Ectodermal cell (in vitro differentiated cells): ENCODE measurements around the gene SMURF2.

Experiments
- H3K27ac ChIP-seq: 2 replicates; pipeline ENCODE4 v1.7.0; 2013; ENCODE audit warnings: mild to moderate bottlenecking, low read depth, low read length; ENCODE audit not compliant: insufficient read depth, poor library complexity, severe bottlenecking
- H3K27me3 ChIP-seq: 2 replicates; pipeline ENCODE4 v1.7.0; 2013; ENCODE audit warnings: mild to moderate bottlenecking, low read length; ENCODE audit not compliant: insufficient read depth, control insufficient read depth, poor library complexity, severe bottlenecking
- H3K36me3 ChIP-seq: one replicate; pipeline ENCODE4 v1.7.0; 2013; ENCODE audit warnings: low read length; ENCODE audit not compliant: control insufficient read depth, insufficient read depth
- H3K4me1 ChIP-seq: one replicate; pipeline ENCODE4 v1.7.0; 2013; ENCODE audit warnings: low read length; ENCODE audit not compliant: control insufficient read depth, insufficient read depth
- H3K4me3 ChIP-seq: 2 replicates; pipeline ENCODE4 v1.7.0; 2013; ENCODE audit warnings: low read depth, low read length, control low read depth; ENCODE audit not compliant: insufficient read depth
- H3K9me3 ChIP-seq: 2 replicates; pipeline ENCODE4 v1.7.0; 2013; ENCODE audit warnings: mild to moderate bottlenecking, low read length, moderate library complexity; ENCODE audit not compliant: control insufficient read depth
- WGBS, 2 experiments: methylation state at CpG; one replicate each; pipeline ENCODE4 v1.1.7; 2013; ENCODE audit warnings: missing lambda C conversion rate in 2 of 2; 5-methylcytosine and 5-hydroxymethylcytosine counted together

Gene SMURF2

GRCh38 chr17:64531955-64532371 lies 130.1 kb downstream of the SMURF2 start:
- WGBS, 2 experiments: 95% methylated on average over 5 of the region's 5 CpGs
- no peaks in the 10 kb centered on the region for H3K27me3 ChIP-seq
- H3K27ac ChIP-seq: no peak overlapping the region
- H3K4me3 ChIP-seq: no peak overlapping the region
- H3K4me1 ChIP-seq: no peaks in the 10 kb centered on the region
- no peaks in the 10 kb centered on the region for H3K9me3 ChIP-seq
- peaks cover 70% of the 10 kb centered on the region for H3K36me3 ChIP-seq

- Histone ChIP-seq H3K27me3 (no peaks in the 10 kb centered on the region), H3K4me3 (no peak overlapping the region), H3K27ac (no peak overlapping the region)
These were observed 132.9 kb downstream of the SMURF2 start for GRCh38 chr17:64529221-64529620.

GRCh38 chr17:64527914-64528313 lies 134.2 kb downstream of the SMURF2 start:
- WGBS, 2 experiments: 95 to 97% methylated on average over 2 of the region's 2 CpGs

More at GRCh38 chr17:64529221-64529620, 132.9 kb downstream of the SMURF2 start:
- H3K9me3 ChIP-seq: no peaks in the 10 kb centered on the region
- H3K4me1 ChIP-seq: no peaks in the 10 kb centered on the region
- peaks cover 73% of the 10 kb centered on the region for H3K36me3 ChIP-seq
- 93 to 98% methylated on average over 4 to 5 of the region's 5 CpGs for WGBS, 2 experiments

GRCh38 chr17:64520359-64520758 lies 141.7 kb downstream of the SMURF2 start:
- no peaks in the 10 kb centered on the region for H3K27me3 ChIP-seq
- no peaks in the 10 kb centered on the region for H3K4me1 ChIP-seq
- WGBS, 2 experiments: 93 to 95% methylated on average over 6 of the region's 6 CpGs
- no peak overlapping the region for H3K4me3 ChIP-seq
- H3K36me3 ChIP-seq: peaks cover 69% of the 10 kb centered on the region
- H3K27ac ChIP-seq: no peak overlapping the region
- no peaks in the 10 kb centered on the region for H3K9me3 ChIP-seq

More at GRCh38 chr17:64527914-64528313, 134.2 kb downstream of the SMURF2 start:
- H3K4me3 ChIP-seq: no peak overlapping the region
- H3K27ac ChIP-seq: no peak overlapping the region
- no peaks in the 10 kb centered on the region for H3K4me1 ChIP-seq
- peaks cover 72% of the 10 kb centered on the region for H3K36me3 ChIP-seq
- H3K9me3 ChIP-seq: no peaks in the 10 kb centered on the region
- H3K27me3 ChIP-seq: no peaks in the 10 kb centered on the region

GRCh38 chr17:64519601-64520000 lies 142.5 kb downstream of the SMURF2 start:
- Histone ChIP-seq H3K27ac (no peak overlapping the region), H3K4me3 (no peak overlapping the region), H3K27me3 (no peaks in the 10 kb centered on the region), H3K9me3 (no peaks in the 10 kb centered on the region), H3K36me3 (peaks cover 68% of the 10 kb centered on the region), H3K4me1 (no peaks in the 10 kb centered on the region)
- 97 to 98% methylated on average over 6 of the region's 6 CpGs for WGBS, 2 experiments

GRCh38 chr17:64515829-64516228 lies 146.3 kb downstream of the SMURF2 start:
- Histone ChIP-seq H3K4me3 (no peak overlapping the region), H3K27ac (no peak overlapping the region), H3K9me3 (no peaks in the 10 kb centered on the region), H3K36me3 (peaks cover 49% of the 10 kb centered on the region), H3K27me3 (no peaks in the 10 kb centered on the region), H3K4me1 (no peaks in the 10 kb centered on the region)
- 94 to 100% methylated on average over 1 of the region's 1 CpG for WGBS, 2 experiments

GRCh38 chr17:64515419-64515818 lies 146.7 kb downstream of the SMURF2 start:
- Histone ChIP-seq H3K4me3 (no peak overlapping the region), H3K27me3 (no peaks in the 10 kb centered on the region), H3K36me3 (peaks cover 45% of the 10 kb centered on the region), H3K9me3 (no peaks in the 10 kb centered on the region), H3K27ac (no peak overlapping the region), H3K4me1 (no peaks in the 10 kb centered on the region)
- WGBS, 2 experiments: 96 to 99% methylated on average over 2 of the region's 2 CpGs

GRCh38 chr17:64509179-64509578 lies 152.9 kb downstream of the SMURF2 start:
- Histone ChIP-seq H3K27me3 (no peaks in the 10 kb centered on the region), H3K9me3 (no peaks in the 10 kb centered on the region), H3K27ac (no peak overlapping the region), H3K36me3 (peaks cover 8% of the 10 kb centered on the region), H3K4me3 (no peak overlapping the region), H3K4me1 (peaks cover 5% of the 10 kb centered on the region)
- WGBS, 2 experiments: 91 to 93% methylated on average over 6 of the region's 6 CpGs

GRCh38 chr17:64508683-64509082 lies 153.4 kb downstream of the SMURF2 start:
- peak overlapping the region; percentile 97 for H3K4me3 ChIP-seq
- no peak overlapping the region for H3K27ac ChIP-seq
- no peaks in the 10 kb centered on the region for H3K9me3 ChIP-seq
- H3K27me3 ChIP-seq: no peaks in the 10 kb centered on the region
- peaks cover 13% of the 10 kb centered on the region for H3K36me3 ChIP-seq
- WGBS, 2 experiments: 97 to 100% methylated on average over 2 of the region's 2 CpGs
- peaks cover 10% of the 10 kb centered on the region for H3K4me1 ChIP-seq

- 0 to 1% methylated on average over 13 of the region's 13 CpGs for WGBS, 2 experiments
- H3K27ac ChIP-seq: peak overlapping the region; percentile 97
- peak overlapping the region; percentile 97 for H3K4me3 ChIP-seq
- peaks cover 21% of the 10 kb centered on the region for H3K36me3 ChIP-seq
- peaks cover 10% of the 10 kb centered on the region for H3K4me1 ChIP-seq
- no peaks in the 10 kb centered on the region for H3K27me3 ChIP-seq
- H3K9me3 ChIP-seq: no peaks in the 10 kb centered on the region
These were observed 154.7 kb downstream of the SMURF2 start for GRCh38 chr17:64507413-64507782.
